Ectodermal cell (in vitro differentiated cells): Measurements from ENCODE around the gene HES7.
A peak's percentile ranks its signal among the peaks of the same experiment; 100 is the strongest.
"Not testable (repeated sequence)": the region's sequence is repeated elsewhere in the genome, so short reads cannot be mapped to it uniquely, and the experiment has no call there.

Experiments
- H3K27ac ChIP-seq: 2 replicates; pipeline ENCODE4 v1.7.0; 2013; ENCODE audit warnings: mild to moderate bottlenecking, low read depth, low read length; ENCODE audit not compliant: insufficient read depth, poor library complexity, severe bottlenecking
- H3K27me3 ChIP-seq: 2 replicates; pipeline ENCODE4 v1.7.0; 2013; ENCODE audit warnings: mild to moderate bottlenecking, low read length; ENCODE audit not compliant: insufficient read depth, control insufficient read depth, poor library complexity, severe bottlenecking
- H3K36me3 ChIP-seq: one replicate; pipeline ENCODE4 v1.7.0; 2013; ENCODE audit warnings: low read length; ENCODE audit not compliant: control insufficient read depth, insufficient read depth
- H3K4me1 ChIP-seq: one replicate; pipeline ENCODE4 v1.7.0; 2013; ENCODE audit warnings: low read length; ENCODE audit not compliant: control insufficient read depth, insufficient read depth
- H3K4me3 ChIP-seq: 2 replicates; pipeline ENCODE4 v1.7.0; 2013; ENCODE audit warnings: low read depth, low read length, control low read depth; ENCODE audit not compliant: insufficient read depth
- H3K9me3 ChIP-seq: 2 replicates; pipeline ENCODE4 v1.7.0; 2013; ENCODE audit warnings: mild to moderate bottlenecking, low read length, moderate library complexity; ENCODE audit not compliant: control insufficient read depth
- WGBS, 2 experiments: methylation state at CpG; one replicate each; pipeline ENCODE4 v1.1.7; 2013; ENCODE audit warnings: missing lambda C conversion rate in 2 of 2; 5-methylcytosine and 5-hydroxymethylcytosine counted together

HES7 gene

DNA sequence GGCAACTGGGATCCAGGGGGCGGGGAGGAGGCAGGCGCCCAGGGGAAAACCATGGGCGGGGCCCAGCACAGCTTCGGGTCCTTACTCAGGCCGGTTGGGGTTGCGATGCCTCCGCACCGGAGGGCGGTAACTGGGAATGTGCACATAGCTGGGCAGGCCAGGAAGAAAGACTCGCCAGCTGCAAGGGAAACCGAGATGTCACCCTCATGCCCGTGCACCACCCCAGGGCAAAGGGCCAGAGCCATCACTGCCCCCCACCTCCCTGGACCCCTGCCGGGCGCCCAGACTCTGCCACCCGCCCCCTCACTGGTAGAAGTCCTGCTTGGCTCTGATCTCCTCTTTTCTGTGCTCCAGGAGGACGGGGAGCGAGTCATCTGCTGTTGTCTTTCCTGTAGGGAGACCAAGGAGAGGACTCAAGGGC lies 43.1 kb downstream of the HES7 start:
- H3K4me1 ChIP-seq: no peaks in the 10 kb centered on the region
- no peak overlapping the region for H3K4me3 ChIP-seq
- WGBS, 2 experiments: 67 to 74% methylated on average over 17 of the region's 17 CpGs
- peaks cover 67% of the 10 kb centered on the region for H3K27me3 ChIP-seq
- no peaks in the 10 kb centered on the region for H3K9me3 ChIP-seq
- no peak overlapping the region for H3K27ac ChIP-seq
- no peaks in the 10 kb centered on the region for H3K36me3 ChIP-seq

DNA sequence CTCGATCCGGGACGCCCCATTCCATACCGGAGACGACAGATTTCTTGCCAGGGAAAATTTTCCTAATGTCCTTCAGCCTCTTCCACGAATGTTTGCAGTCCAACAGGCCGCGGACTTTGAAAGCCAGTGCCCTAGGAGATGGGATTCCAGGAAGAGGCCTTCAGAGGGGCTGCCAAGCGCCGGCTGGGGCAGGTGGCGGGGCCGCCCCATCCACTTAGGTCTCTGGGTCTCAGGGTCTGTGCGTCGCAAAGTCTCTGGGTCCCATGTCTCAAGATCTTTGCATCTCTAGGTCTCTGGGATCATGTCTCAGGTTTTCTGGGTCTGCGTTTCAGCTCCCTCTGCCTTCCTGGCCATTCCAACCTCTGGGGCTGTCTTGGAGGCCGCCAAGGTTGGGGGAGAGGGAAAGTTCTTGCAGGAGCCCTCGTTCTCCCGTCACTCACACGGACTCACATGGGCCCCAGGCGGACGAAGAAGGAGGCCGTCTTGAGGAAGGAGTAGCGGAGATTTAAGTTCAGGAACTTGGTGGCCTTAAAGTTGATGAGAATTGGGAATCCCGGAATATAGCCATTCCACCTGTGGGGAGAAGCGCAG lies 43.6 kb downstream of the HES7 start:
- no peak overlapping the region for H3K27ac ChIP-seq
- WGBS, 2 experiments: 40 to 41% methylated on average over 25 of the region's 25 CpGs
- no peaks in the 10 kb centered on the region for H3K36me3 ChIP-seq
- no peaks in the 10 kb centered on the region for H3K4me1 ChIP-seq
- H3K4me3 ChIP-seq: peak overlapping the region; percentile 51
- peaks cover 72% of the 10 kb centered on the region for H3K27me3 ChIP-seq
- H3K9me3 ChIP-seq: no peaks in the 10 kb centered on the region

DNA sequence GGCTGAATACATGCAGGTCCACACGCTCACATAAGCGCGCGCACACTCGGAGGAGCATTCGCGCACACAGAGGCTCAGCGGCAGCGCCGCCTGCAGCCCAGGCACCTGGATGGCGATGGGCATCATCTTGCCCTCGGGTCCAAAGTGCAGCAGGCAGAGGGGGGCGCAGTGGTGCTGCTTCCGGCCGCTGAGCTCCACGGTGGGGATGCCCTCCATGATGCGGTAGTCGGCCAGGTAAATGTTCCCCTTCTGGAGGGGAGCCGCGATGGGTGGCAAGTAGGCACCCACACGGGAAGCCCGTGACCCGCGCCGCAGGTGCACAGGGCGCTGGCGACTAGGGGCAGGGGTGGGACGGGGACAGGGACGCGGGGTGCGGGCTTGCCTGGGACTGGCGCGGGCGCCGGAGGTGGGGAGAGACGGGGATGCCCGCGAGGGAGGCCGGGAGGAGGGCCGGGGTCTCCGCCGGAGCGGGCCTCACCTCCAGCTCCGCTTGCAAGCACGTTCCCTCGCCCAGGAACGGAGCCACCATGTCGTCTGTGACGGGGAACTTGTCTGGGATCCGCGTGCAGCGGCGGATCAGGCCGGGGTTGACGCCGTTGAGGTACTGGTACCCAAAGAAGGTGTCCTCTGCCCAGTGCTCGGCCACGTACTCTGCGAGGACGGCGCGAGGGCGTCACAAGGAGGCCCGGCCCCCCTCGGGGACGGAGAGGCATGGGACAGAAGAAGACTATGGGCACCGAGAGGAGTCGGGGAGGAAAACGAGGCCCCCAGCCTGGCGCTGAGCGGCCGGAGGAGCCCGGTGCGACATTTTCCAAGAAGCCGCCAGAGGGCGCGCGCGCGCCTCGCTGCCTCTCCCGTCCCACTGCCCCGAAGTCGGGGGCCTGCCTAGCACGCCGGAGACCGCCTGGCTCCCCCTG lies 44.4 kb downstream of the HES7 start:
- H3K27me3 ChIP-seq: peaks cover 79% of the 10 kb centered on the region
- H3K9me3 ChIP-seq: no peaks in the 10 kb centered on the region
- WGBS, 2 experiments: 1 to 2% methylated on average over 87 of the region's 87 CpGs
- H3K4me3 ChIP-seq: peak overlapping the region; percentile 51
- H3K27ac ChIP-seq: no peak overlapping the region
- H3K4me1 ChIP-seq: no peaks in the 10 kb centered on the region
- no peaks in the 10 kb centered on the region for H3K36me3 ChIP-seq

GRCh38 chr17:8077939-8078338 lies 46.0 kb downstream of the HES7 start:
- peaks cover 95% of the 10 kb centered on the region for H3K27me3 ChIP-seq
- not testable (repeated sequence) for H3K4me3 ChIP-seq, H3K4me1 ChIP-seq, H3K9me3 ChIP-seq, H3K36me3 ChIP-seq, H3K27ac ChIP-seq
- WGBS, 2 experiments: 78 to 82% methylated on average over 4 to 5 of the region's 5 CpGs

GRCh38 chr17:8076502-8077266 lies 47.2 kb downstream of the HES7 start:
- Histone ChIP-seq H3K9me3 (no peaks in the 10 kb centered on the region), H3K27me3 (peaks cover 98% of the 10 kb centered on the region), H3K36me3 (no peaks in the 10 kb centered on the region), H3K4me3 (no peak overlapping the region), H3K27ac (no peak overlapping the region), H3K4me1 (peaks cover 7% of the 10 kb centered on the region)
- WGBS, 2 experiments: 90 to 92% methylated on average over 13 of the region's 13 CpGs

- Histone ChIP-seq H3K4me3 (no peak overlapping the region), H3K36me3 (no peaks in the 10 kb centered on the region), H3K27me3 (peaks cover 98% of the 10 kb centered on the region), H3K4me1 (peaks cover 7% of the 10 kb centered on the region), H3K27ac (no peak overlapping the region), H3K9me3 (no peaks in the 10 kb centered on the region)
- WGBS, 2 experiments: 87 to 88% methylated on average over 14 of the region's 14 CpGs
Measured at GRCh38 chr17:8075574-8076342, 48.1 kb downstream of the HES7 start.

DNA sequence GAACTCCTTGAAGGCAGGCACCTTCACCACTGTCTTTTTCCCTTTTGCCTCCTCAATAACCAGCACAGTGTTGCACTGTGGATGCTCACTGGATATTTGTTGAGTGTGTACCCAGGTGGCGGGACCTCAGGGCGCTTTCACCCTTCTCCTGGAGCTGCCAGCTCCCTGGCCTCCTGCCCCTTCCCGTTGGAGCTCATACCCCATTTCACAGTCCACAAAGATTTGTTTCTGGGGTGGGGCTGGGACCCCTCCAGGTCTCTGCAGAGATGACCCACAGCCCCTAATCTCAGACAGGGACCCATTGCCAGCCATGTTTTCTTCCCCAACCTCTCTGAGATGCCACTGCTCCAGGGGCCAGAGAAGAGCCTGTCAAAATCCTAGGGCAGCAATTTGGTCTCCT lies 48.8 kb downstream of the HES7 start:
- H3K27ac ChIP-seq: no peak overlapping the region
- no peaks in the 10 kb centered on the region for H3K36me3 ChIP-seq
- H3K4me1 ChIP-seq: peaks cover 7% of the 10 kb centered on the region
- H3K27me3 ChIP-seq: peaks cover 98% of the 10 kb centered on the region
- H3K4me3 ChIP-seq: no peak overlapping the region
- WGBS, 2 experiments: 89 to 98% methylated on average over 3 of the region's 3 CpGs
- H3K9me3 ChIP-seq: no peaks in the 10 kb centered on the region

DNA sequence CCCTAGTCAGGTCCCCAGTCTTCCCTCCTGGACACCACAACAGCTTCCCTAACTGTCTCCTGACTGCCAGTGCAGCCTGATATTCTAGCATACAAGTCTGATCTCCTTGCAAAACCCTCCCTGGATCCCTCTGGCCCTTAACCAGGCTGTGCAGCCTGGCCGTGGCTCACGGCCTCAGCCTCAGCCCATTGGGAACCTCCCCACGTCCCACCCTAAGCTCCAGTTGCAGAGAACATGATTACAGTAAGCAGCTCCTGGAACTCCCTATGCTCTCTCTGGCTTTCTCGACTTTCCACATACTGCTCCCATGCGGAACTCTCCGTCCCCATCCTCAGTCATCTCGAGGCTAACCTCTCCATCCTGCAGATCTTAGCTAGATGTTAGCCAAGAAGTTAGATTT lies 49.4 kb downstream of the HES7 start:
- no peak overlapping the region for H3K4me3 ChIP-seq
- peaks cover 7% of the 10 kb centered on the region for H3K4me1 ChIP-seq
- no peak overlapping the region for H3K27ac ChIP-seq
- H3K9me3 ChIP-seq: no peaks in the 10 kb centered on the region
- 68 to 71% methylated on average over 7 of the region's 7 CpGs for WGBS, 2 experiments
- peaks cover 98% of the 10 kb centered on the region for H3K27me3 ChIP-seq
- no peaks in the 10 kb centered on the region for H3K36me3 ChIP-seq

- Histone ChIP-seq H3K36me3 (no peaks in the 10 kb centered on the region), H3K4me3 (no peak overlapping the region), H3K27ac (no peak overlapping the region), H3K9me3 (no peaks in the 10 kb centered on the region), H3K27me3 (peaks cover 96% of the 10 kb centered on the region), H3K4me1 (peaks cover 7% of the 10 kb centered on the region)
- 9% methylated on average over 28 of the region's 28 CpGs for WGBS, 2 experiments
Measured at GRCh38 chr17:8073627-8074484, 50.0 kb downstream of the HES7 start.
